Iris pigment epithelial cell (primary cell): ENCODE data around the gene ARHGEF10L.

Experiments
- DNase-seq: peaks from one replicate; pipeline ENCODE4 v3.0.0-alpha.2; 2011; ENCODE audit warnings: low read depth

Gene ARHGEF10L

GRCh38 chr1:17713993-17714392, 174.5 kb downstream of the ARHGEF10L start:
- no peak for DNase-seq

- DNase-seq = no peak
Measured at GRCh38 chr1:17717594-17718535, 178.4 kb downstream of the ARHGEF10L start.

GRCh38 chr1:17719874-17720273, 180.4 kb downstream of the ARHGEF10L start:
- peak; percentile 57 for DNase-seq

- DNase-seq = no peak
Measured at GRCh38 chr1:17721444-17721843, 181.9 kb downstream of the ARHGEF10L start.

GRCh38 chr1:17723684-17724083, 184.2 kb downstream of the ARHGEF10L start:
- no peak for DNase-seq

- DNase-seq = no peak
Measured at GRCh38 chr1:17724150-17724549, 184.7 kb downstream of the ARHGEF10L start.

- DNase-seq = no peak
Measured at GRCh38 chr1:17725084-17725719, 185.7 kb downstream of the ARHGEF10L start.

- no peak for DNase-seq
Measured at GRCh38 chr1:17725811-17726582, 186.5 kb downstream of the ARHGEF10L start.

GRCh38 chr1:17728123-17728712, 188.7 kb downstream of the ARHGEF10L start:
- DNase-seq = no peak

GRCh38 chr1:17729248-17729647, 189.8 kb downstream of the ARHGEF10L start:
- no peak for DNase-seq

- DNase-seq = no peak
Measured at GRCh38 chr1:17729909-17730308, 190.4 kb downstream of the ARHGEF10L start.

GRCh38 chr1:17731460-17731859, 192.0 kb downstream of the ARHGEF10L start:
- DNase-seq = no peak

- DNase-seq = peak; percentile 36
Measured at GRCh38 chr1:17732475-17732874, 193.0 kb downstream of the ARHGEF10L start.

- DNase-seq = no peak
Measured at GRCh38 chr1:17733661-17734060, 194.2 kb downstream of the ARHGEF10L start.

- no peak for DNase-seq
Measured at GRCh38 chr1:17734609-17735008, 195.1 kb downstream of the ARHGEF10L start.

GRCh38 chr1:17735348-17735747, 195.8 kb downstream of the ARHGEF10L start:
- DNase-seq = no peak

- no peak for DNase-seq
Measured at GRCh38 chr1:17735793-17736192, 196.3 kb downstream of the ARHGEF10L start.

- no peak for DNase-seq
Measured at GRCh38 chr1:17736625-17737024, 197.1 kb downstream of the ARHGEF10L start.

- no peak for DNase-seq
Measured at GRCh38 chr1:17739050-17739449, 199.6 kb downstream of the ARHGEF10L start.

GRCh38 chr1:17741052-17741451, 201.6 kb downstream of the ARHGEF10L start:
- DNase-seq = no peak

GRCh38 chr1:17742583-17742982, 203.1 kb downstream of the ARHGEF10L start:
- DNase-seq = peak; percentile 9

GRCh38 chr1:17743008-17743647, 203.6 kb downstream of the ARHGEF10L start:
- no peak for DNase-seq
